Measurements from ENCODE around the gene PTPRD. TPM values are rescaled to one million over a fixed set of nuclear protein-coding genes. Genes with fewer than 3 reads are reported as not detected.

The PTPRD gene
- total and polyA plus RNA-seq, 2 of the 4 experiments (the other 2 are of a cell fraction) = 0.07 to 0.18 TPM

- no peak overlapping the region for H3K18ac ChIP-seq (ENCODE audit: low read depth, low read length)
- CTCF ChIA-PET = no interaction called here
- no peak overlapping the region for H4K91ac ChIP-seq (ENCODE audit: insufficient read depth, low read depth, low read length)
- H3K4me2 ChIP-seq (ENCODE audit: low read depth, low read length) = no peak overlapping the region
- no peak overlapping the region for H2BK5ac ChIP-seq (ENCODE audit: low read depth, low read length, poor library complexity, severe bottlenecking)
- H4K8ac ChIP-seq (ENCODE audit: low read depth in 2 of 2, low read length in 2 of 2) = no peak overlapping the region
- WGBS, 2 experiments (ENCODE audit: extremely low coverage in 2 of 2, insufficient read length in 1 of 2) = no CpG with 5 or more reads among the region's 3 CpGs
- no peak overlapping the region for H2AK9ac ChIP-seq (replicated peaks; ENCODE audit: low read depth, low read length, poor library complexity)
- in situ Hi-C loops (cut with MboI; ENCODE audit: low sequenced_read_pairs) (no loop called here), intact Hi-C loops (cut with micrococcal nuclease) (no loop called here), dilution Hi-C loops (cut with HindIII; ENCODE audit: low sequenced_read_pairs, unreplicated experiment) (no loop called here)
- TF ChIP-seq CEBPB (IDR thresholded peaks at IDR 0.05; ENCODE audit: low read depth, low read length) = no peak
- no peak for TF ChIP-seq MXI1 (IDR thresholded peaks at IDR 0.05; ENCODE audit: borderline replicate concordance, low read depth, low read length)
- no peak for TF ChIP-seq FOS (IDR thresholded peaks at IDR 0.05; ENCODE audit: low read depth, low read length)
- TF ChIP-seq CHD1 (IDR thresholded peaks at IDR 0.05; ENCODE audit: low read depth, low read length) = no peak
- no peak for TF ChIP-seq RFX5 (IDR thresholded peaks at IDR 0.05; ENCODE audit: low read depth, low read length)
- TF ChIP-seq, protein P1, sequence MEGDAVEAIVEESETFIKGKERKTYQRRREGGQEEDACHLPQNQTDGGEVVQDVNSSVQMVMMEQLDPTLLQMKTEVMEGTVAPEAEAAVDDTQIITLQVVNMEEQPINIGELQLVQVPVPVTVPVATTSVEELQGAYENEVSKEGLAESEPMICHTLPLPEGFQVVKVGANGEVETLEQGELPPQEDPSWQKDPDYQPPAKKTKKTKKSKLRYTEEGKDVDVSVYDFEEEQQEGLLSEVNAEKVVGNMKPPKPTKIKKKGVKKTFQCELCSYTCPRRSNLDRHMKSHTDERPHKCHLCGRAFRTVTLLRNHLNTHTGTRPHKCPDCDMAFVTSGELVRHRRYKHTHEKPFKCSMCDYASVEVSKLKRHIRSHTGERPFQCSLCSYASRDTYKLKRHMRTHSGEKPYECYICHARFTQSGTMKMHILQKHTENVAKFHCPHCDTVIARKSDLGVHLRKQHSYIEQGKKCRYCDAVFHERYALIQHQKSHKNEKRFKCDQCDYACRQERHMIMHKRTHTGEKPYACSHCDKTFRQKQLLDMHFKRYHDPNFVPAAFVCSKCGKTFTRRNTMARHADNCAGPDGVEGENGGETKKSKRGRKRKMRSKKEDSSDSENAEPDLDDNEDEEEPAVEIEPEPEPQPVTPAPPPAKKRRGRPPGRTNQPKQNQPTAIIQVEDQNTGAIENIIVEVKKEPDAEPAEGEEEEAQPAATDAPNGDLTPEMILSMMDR (conservative IDR thresholded peaks at IDR 0.05; ENCODE audit: low read depth, low read length) = no peak
- TF ChIP-seq MAFK (IDR thresholded peaks at IDR 0.05; ENCODE audit: low read depth, low read length) = no peak
- no peak for TF ChIP-seq BHLHE40 (IDR thresholded peaks at IDR 0.05; ENCODE audit: low read depth, low read length)
- no peak for TF ChIP-seq NFE2L2 (IDR thresholded peaks at IDR 0.05; ENCODE audit: low read depth, low read length)
- TF ChIP-seq RAD21 (IDR thresholded peaks at IDR 0.05; ENCODE audit: low read length) = no peak
- TF ChIP-seq RCOR1 (IDR thresholded peaks at IDR 0.05; ENCODE audit: insufficient replicate concordance, low read length) = no peak
- TF ChIP-seq, protein P2, sequence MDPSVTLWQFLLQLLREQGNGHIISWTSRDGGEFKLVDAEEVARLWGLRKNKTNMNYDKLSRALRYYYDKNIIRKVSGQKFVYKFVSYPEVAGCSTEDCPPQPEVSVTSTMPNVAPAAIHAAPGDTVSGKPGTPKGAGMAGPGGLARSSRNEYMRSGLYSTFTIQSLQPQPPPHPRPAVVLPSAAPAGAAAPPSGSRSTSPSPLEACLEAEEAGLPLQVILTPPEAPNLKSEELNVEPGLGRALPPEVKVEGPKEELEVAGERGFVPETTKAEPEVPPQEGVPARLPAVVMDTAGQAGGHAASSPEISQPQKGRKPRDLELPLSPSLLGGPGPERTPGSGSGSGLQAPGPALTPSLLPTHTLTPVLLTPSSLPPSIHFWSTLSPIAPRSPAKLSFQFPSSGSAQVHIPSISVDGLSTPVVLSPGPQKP (IDR thresholded peaks at IDR 0.05; ENCODE audit: borderline replicate concordance, low read depth, low read length) = no peak
- TF ChIP-seq POLR2A (IDR thresholded peaks at IDR 0.05; ENCODE audit: low read depth, low read length) = no peak
- no peak for TF ChIP-seq USF2 (IDR thresholded peaks at IDR 0.05; ENCODE audit: low read depth, low read length)
- no peak for TF ChIP-seq SMC3 (IDR thresholded peaks at IDR 0.05; ENCODE audit: low read depth, low read length)
- TF ChIP-seq MAZ (IDR thresholded peaks at IDR 0.05; ENCODE audit: borderline replicate concordance, low read depth, low read length) = no peak
- H3K9me1 ChIP-seq (ENCODE audit: insufficient read depth, low read length) = no peaks in the 10 kb centered on the region
- H2BK20ac ChIP-seq (ENCODE audit: low read depth, low read length) = no peak overlapping the region
- no peak overlapping the region for H4K5ac ChIP-seq (ENCODE audit: low read depth, low read length)
- H3K56ac ChIP-seq (ENCODE audit: extremely low read depth, insufficient read depth, low read length) = no peak overlapping the region
- H3K14ac ChIP-seq (replicated peaks; ENCODE audit: low read depth, low read length) = no peak overlapping the region
- no peaks in the 10 kb centered on the region for H3K36me3 ChIP-seq (ENCODE audit: control insufficient read depth, insufficient read depth, low read length)
- POLR2A ChIA-PET (ENCODE audit: unreplicated experiment) = no interaction called here
- no peak overlapping the region for H2BK120ac ChIP-seq (ENCODE audit: low read depth, low read length)
- H2AFZ ChIP-seq (replicated peaks; ENCODE audit: low read length, poor library complexity) = no peak overlapping the region
- H2AK5ac ChIP-seq (ENCODE audit: low read depth, low read length) = no peak overlapping the region
- no peak overlapping the region for H3K4me3 ChIP-seq (ENCODE audit: insufficient read depth, low read depth, low read length)
- no TSS peak for BruUV-seq (replicated peaks)
- no peaks in the 10 kb centered on the region for H3K79me1 ChIP-seq (ENCODE audit: low read depth in 1 of 2, low read length in 2 of 2)
- no peak overlapping the region for H3K9ac ChIP-seq (ENCODE audit: low read depth, low read length)
- no peak overlapping the region for H3K4ac ChIP-seq (ENCODE audit: low read depth, low read length)
- H3K27ac ChIP-seq (ENCODE audit: insufficient read depth, low read length) = no peak overlapping the region
- DNase-seq = no peak
- no peaks in the 10 kb centered on the region for H3K9me3 ChIP-seq (ENCODE audit: control insufficient read depth, insufficient read depth, low read length)
- H4K20me1 ChIP-seq (ENCODE audit: insufficient read depth, low read length) = no peaks in the 10 kb centered on the region
- H2BK15ac ChIP-seq (ENCODE audit: low read depth, low read length) = no peak overlapping the region
- H3K23ac ChIP-seq (ENCODE audit: low read depth, low read length) = no peak overlapping the region
- H3K4me1 ChIP-seq (ENCODE audit: control insufficient read depth, insufficient read depth, low read length) = no peaks in the 10 kb centered on the region
- no peaks in the 10 kb centered on the region for H3K27me3 ChIP-seq (ENCODE audit: control insufficient read depth, insufficient read depth, low read length)
- no peak for ATAC-seq (ENCODE audit: low read depth)
These were observed 1200.6 kb downstream of the PTPRD start for GRCh38 chr9:9412241-9412640.
